ENCODE results near the gene MX1.

MX1 gene

DNA sequence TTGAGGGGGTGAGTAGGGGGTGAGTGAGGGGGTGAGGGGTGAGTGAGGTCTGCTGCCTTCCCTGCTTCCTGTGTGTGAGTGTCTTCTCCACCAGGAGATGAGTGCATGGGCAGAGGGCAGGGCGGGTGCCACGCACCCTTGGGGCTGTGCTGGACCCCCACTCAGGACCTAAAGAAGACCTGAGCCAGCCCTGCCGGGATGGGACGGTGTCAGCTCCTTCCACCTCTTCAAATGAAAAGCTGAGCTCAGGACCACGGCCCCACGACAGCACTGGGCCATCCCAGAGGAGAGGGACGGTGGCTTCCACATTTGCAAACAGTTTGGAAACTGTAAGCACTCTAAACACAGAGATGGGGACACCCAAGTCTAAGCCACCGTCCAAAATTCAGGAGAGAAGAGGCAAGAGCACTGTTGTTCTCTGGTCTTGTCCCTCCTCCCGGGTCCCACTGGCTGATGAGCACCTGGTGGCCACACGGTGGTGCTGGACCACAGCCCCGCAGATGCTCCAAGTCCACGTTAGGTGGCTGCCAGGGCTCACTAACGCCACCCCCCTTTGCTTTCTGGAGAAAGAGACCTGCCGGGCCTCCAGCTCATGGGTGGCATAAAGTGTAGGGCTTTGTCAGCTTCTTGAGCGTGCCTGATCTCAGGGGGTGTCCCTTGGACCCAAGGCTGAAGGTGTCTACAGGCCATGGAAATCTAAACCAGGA, 49.8 kb downstream of the MX1 start:
- TF ChIP-seq, protein P1, sequence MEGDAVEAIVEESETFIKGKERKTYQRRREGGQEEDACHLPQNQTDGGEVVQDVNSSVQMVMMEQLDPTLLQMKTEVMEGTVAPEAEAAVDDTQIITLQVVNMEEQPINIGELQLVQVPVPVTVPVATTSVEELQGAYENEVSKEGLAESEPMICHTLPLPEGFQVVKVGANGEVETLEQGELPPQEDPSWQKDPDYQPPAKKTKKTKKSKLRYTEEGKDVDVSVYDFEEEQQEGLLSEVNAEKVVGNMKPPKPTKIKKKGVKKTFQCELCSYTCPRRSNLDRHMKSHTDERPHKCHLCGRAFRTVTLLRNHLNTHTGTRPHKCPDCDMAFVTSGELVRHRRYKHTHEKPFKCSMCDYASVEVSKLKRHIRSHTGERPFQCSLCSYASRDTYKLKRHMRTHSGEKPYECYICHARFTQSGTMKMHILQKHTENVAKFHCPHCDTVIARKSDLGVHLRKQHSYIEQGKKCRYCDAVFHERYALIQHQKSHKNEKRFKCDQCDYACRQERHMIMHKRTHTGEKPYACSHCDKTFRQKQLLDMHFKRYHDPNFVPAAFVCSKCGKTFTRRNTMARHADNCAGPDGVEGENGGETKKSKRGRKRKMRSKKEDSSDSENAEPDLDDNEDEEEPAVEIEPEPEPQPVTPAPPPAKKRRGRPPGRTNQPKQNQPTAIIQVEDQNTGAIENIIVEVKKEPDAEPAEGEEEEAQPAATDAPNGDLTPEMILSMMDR (IDR thresholded peaks at IDR 0.05; ENCODE audit: low read length, missing control alignments) = no peak
- DNase-seq (ENCODE audit: low read depth) = no peak
- H3K4me3 ChIP-seq (replicated peaks; ENCODE audit: low read depth, low read length) = no peak overlapping the region

GRCh38 chr21:41477641-41478318, 51.7 kb downstream of the MX1 start:
- TF ChIP-seq, protein P1 (IDR thresholded peaks at IDR 0.05; ENCODE audit: low read length, missing control alignments) = no peak
- no peak overlapping the region for H3K4me3 ChIP-seq (replicated peaks; ENCODE audit: low read depth, low read length)
- no peak for DNase-seq (ENCODE audit: low read depth)

GRCh38 chr21:41478319-41479177, 52.5 kb downstream of the MX1 start:
- TF ChIP-seq, protein P1 (IDR thresholded peaks at IDR 0.05; ENCODE audit: low read length, missing control alignments) = no peak
- no peak for DNase-seq (ENCODE audit: low read depth)

DNA sequence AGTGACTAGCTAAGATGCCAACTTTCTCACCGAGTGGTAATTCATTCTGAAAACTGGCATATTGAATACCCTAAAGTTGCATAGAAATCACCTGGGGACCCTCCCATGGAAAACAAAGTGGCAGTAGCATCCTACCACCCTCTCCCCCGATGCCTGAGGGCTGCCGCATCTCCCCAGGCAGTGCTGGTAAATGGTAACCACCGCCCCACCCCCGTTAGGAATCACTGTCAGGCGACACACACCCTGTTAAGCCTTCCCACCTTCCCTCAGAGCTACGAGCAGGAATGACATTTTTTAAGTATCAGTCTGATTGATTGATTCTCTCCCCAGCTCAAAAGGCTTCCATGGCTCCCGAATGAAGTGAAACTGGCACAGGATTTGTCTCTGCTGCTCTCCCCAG, 53.6 kb downstream of the MX1 start:
- TF ChIP-seq, protein P1 (IDR thresholded peaks at IDR 0.05; ENCODE audit: low read length, missing control alignments) = no peak
- DNase-seq (ENCODE audit: low read depth) = no peak
- no peak overlapping the region for H3K4me3 ChIP-seq (replicated peaks; ENCODE audit: low read depth, low read length)

More at GRCh38 chr21:41478319-41479177, 52.5 kb downstream of the MX1 start:
- no peak overlapping the region for H3K4me3 ChIP-seq (replicated peaks; ENCODE audit: low read depth, low read length)

DNA sequence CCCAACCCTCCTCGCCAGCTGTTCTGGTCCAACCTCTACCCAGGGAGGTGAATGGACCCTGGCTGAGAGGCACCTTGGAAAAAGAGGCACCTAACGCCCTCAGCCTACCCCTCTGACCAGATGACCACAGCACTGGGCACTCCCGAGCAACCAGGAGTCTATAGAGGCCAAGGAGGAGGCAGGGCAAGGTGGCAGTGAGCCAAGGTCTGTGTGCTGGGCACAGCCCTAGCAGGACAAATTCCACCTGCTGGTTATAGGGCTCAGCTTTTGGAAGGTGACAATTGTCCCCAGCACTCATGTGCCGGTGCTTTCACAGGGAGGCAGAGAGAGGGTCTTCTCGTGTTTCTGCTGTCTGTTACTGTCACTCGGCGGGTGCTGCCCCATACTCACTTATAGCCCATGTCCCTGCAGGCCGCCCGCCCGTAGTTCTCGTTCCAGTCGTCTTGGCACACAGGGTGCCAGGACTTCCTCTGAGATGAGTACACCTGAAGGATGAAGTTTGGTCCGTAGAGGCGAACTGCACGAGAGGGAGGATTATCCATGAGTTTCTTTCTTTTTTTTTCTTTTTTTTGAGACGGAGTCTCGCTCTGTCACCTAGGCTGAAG, 54.1 kb downstream of the MX1 start:
- TF ChIP-seq, protein P1 (IDR thresholded peaks at IDR 0.05; ENCODE audit: low read length, missing control alignments) = no peak
- no peak for DNase-seq (ENCODE audit: low read depth)

DNA sequence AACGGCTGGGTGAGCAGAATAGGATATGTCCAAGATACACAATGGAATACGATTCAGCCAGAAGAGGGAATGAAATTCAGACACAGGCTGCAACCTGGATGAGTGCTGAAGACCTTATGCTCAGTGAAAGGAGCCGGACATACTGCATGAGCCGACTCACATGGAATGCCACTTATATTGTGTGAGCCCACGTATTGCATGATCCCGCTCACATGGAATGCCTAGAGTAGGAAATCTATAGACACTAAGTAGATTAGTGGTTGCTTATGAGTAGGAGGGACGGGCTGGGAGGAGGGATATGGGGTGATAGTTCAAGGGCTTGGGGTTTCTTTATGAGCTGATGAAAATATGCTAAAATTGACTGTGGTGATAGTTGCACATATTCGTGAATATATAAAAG, 55.2 kb downstream of the MX1 start:
- H3K4me3 ChIP-seq (replicated peaks; ENCODE audit: low read depth, low read length) = no peak overlapping the region
- peak; percentile 7 for DNase-seq (ENCODE audit: low read depth)
- TF ChIP-seq, protein P1 (IDR thresholded peaks at IDR 0.05; ENCODE audit: low read length, missing control alignments) = no peak

More for the DNA sequence above, 54.1 kb downstream of the MX1 start:
- H3K4me3 ChIP-seq (replicated peaks; ENCODE audit: low read depth, low read length) = no peak overlapping the region
